OCI-M1 (cell line): ENCODE results near the gene SMYD3.

ENCODE experiments used
- DNase-seq: peaks from one replicate; lab custom pipeline; 2025; lab: John Stamatoyannopoulos, UW

SMYD3 gene

GRCh38 chr1:246515390-246516005 is 8.4 kb upstream of the SMYD3 start:
- DNase-seq: no peak

- no peak for DNase-seq
Measured at GRCh38 chr1:246513619-246514343, 6.7 kb upstream of the SMYD3 start.

- DNase-seq: no peak
Measured at GRCh38 chr1:246513041-246513440, 6.0 kb upstream of the SMYD3 start.

GRCh38 chr1:246512635-246513034 is 5.6 kb upstream of the SMYD3 start:
- no peak for DNase-seq

GRCh38 chr1:246512230-246512629 is 5.2 kb upstream of the SMYD3 start:
- DNase-seq: no peak

- no peak for DNase-seq
Measured at GRCh38 chr1:246511203-246511602, 4.1 kb upstream of the SMYD3 start.

GRCh38 chr1:246510147-246511030 is 3.3 kb upstream of the SMYD3 start:
- DNase-seq: no peak

- DNase-seq: no peak
Measured at GRCh38 chr1:246508897-246509688, 2.0 kb upstream of the SMYD3 start.

- no peak for DNase-seq
Measured at GRCh38 chr1:246506367-246506673, 759 bp downstream of the SMYD3 start.

- no peak for DNase-seq
Measured at GRCh38 chr1:246503341-246503740, 3.7 kb downstream of the SMYD3 start.

- peak; percentile 88 for DNase-seq
Measured at GRCh38 chr1:246497331-246497915, 9.7 kb downstream of the SMYD3 start.

- peak; percentile 87 for DNase-seq
Measured at GRCh38 chr1:246492611-246493245, 14.4 kb downstream of the SMYD3 start.

GRCh38 chr1:246491551-246492053 is 15.5 kb downstream of the SMYD3 start:
- DNase-seq: no peak

- no peak for DNase-seq
Measured at GRCh38 chr1:246488674-246489073, 18.4 kb downstream of the SMYD3 start.

GRCh38 chr1:246483569-246483933 is 23.5 kb downstream of the SMYD3 start:
- DNase-seq: no peak

GRCh38 chr1:246482805-246483568 is 24.1 kb downstream of the SMYD3 start:
- DNase-seq: peak; percentile 37

- DNase-seq: no peak
Measured at GRCh38 chr1:246479061-246479460, 28.0 kb downstream of the SMYD3 start.

GRCh38 chr1:246477634-246478033 is 29.4 kb downstream of the SMYD3 start:
- DNase-seq: no peak

GRCh38 chr1:246476771-246477170 is 30.3 kb downstream of the SMYD3 start:
- no peak for DNase-seq

- DNase-seq: no peak
Measured at GRCh38 chr1:246471688-246472087, 35.4 kb downstream of the SMYD3 start.
